ENCODE measurements around the gene DGKH.
"Not testable (repeated sequence)": the region's sequence is repeated elsewhere in the genome, so short reads cannot be mapped to it uniquely, and the experiment has no call there.

DGKH gene

GRCh38 chr13:42084722-42085121 is 36.3 kb downstream of the DGKH start:
- no peak for TF ChIP-seq CTCF (IDR thresholded peaks at IDR 0.05; ENCODE audit: insufficient read depth, low read length, missing control alignments)
- H3K4me3 ChIP-seq (ENCODE audit: low read depth, low read length): no peak overlapping the region
- DNase-seq (ENCODE audit: low read depth, low spot score): no peak
- ChIA-PET CTCF (no interaction called here), POLR2A (no interaction called here)

- ChIA-PET POLR2A (no interaction called here), CTCF (no interaction called here)
- TF ChIP-seq CTCF (IDR thresholded peaks at IDR 0.05; ENCODE audit: insufficient read depth, low read length, missing control alignments): no peak
These were observed 38.1 kb downstream of the DGKH start for GRCh38 chr13:42086582-42086981.

GRCh38 chr13:42094516-42095040 is 46.1 kb downstream of the DGKH start:
- no peak overlapping the region for H3K4me3 ChIP-seq (ENCODE audit: low read depth, low read length)
- ChIA-PET CTCF (no interaction called here), POLR2A (no interaction called here)
- no peak for DNase-seq (ENCODE audit: low read depth, low spot score)
- TF ChIP-seq CTCF (IDR thresholded peaks at IDR 0.05; ENCODE audit: insufficient read depth, low read length, missing control alignments): no peak

More at GRCh38 chr13:42086582-42086981, 38.1 kb downstream of the DGKH start:
- DNase-seq (ENCODE audit: low read depth, low spot score): no peak
- no peak overlapping the region for H3K4me3 ChIP-seq (ENCODE audit: low read depth, low read length)

- POLR2A ChIA-PET; H3K4me3 ChIP-seq (ENCODE audit: low read depth, low read length); DNase-seq (ENCODE audit: low read depth, low spot score): not testable (repeated sequence)
- CTCF ChIA-PET: interaction anchor here (1.5 to 3.3 kb wide), 2 partner anchors 428 to 430 kb away, joined by 3 to 9 read pairs; no protein-coding TSS in a partner anchor
These were observed 47.8 kb downstream of the DGKH start for GRCh38 chr13:42096222-42096621.

- no peak overlapping the region for H3K4me3 ChIP-seq (ENCODE audit: low read depth, low read length)
- CTCF ChIA-PET: interaction anchor here (0.6 to 1.9 kb wide), 5 partner anchors 10 to 689 kb away, joined by 3 to 6 read pairs (median 3); no protein-coding TSS in a partner anchor
- POLR2A ChIA-PET: no interaction called here
- TF ChIP-seq CTCF (IDR thresholded peaks at IDR 0.05; ENCODE audit: insufficient read depth, low read length, missing control alignments): no peak
- DNase-seq (ENCODE audit: low read depth, low spot score): no peak
These were observed 51.7 kb downstream of the DGKH start for GRCh38 chr13:42099962-42100675.

GRCh38 chr13:42100960-42101359 is 52.5 kb downstream of the DGKH start:
- no peak for DNase-seq (ENCODE audit: low read depth, low spot score)
- no peak for TF ChIP-seq CTCF (IDR thresholded peaks at IDR 0.05; ENCODE audit: insufficient read depth, low read length, missing control alignments)
- CTCF ChIA-PET: interaction anchor here (1.2 to 1.9 kb wide), 4 partner anchors 10 to 690 kb away, joined by 3 to 6 read pairs (median 4); no protein-coding TSS in a partner anchor
- no peak overlapping the region for H3K4me3 ChIP-seq (ENCODE audit: low read depth, low read length)
- POLR2A ChIA-PET: no interaction called here
